Measurements from ENCODE around the gene WRAP53. TPM values are rescaled to one million over a fixed set of nuclear protein-coding genes. Genes with fewer than 3 reads are reported as not detected.

WRAP53 gene
- polyA plus RNA-seq, 1 experiment: 4.1 TPM

DNA sequence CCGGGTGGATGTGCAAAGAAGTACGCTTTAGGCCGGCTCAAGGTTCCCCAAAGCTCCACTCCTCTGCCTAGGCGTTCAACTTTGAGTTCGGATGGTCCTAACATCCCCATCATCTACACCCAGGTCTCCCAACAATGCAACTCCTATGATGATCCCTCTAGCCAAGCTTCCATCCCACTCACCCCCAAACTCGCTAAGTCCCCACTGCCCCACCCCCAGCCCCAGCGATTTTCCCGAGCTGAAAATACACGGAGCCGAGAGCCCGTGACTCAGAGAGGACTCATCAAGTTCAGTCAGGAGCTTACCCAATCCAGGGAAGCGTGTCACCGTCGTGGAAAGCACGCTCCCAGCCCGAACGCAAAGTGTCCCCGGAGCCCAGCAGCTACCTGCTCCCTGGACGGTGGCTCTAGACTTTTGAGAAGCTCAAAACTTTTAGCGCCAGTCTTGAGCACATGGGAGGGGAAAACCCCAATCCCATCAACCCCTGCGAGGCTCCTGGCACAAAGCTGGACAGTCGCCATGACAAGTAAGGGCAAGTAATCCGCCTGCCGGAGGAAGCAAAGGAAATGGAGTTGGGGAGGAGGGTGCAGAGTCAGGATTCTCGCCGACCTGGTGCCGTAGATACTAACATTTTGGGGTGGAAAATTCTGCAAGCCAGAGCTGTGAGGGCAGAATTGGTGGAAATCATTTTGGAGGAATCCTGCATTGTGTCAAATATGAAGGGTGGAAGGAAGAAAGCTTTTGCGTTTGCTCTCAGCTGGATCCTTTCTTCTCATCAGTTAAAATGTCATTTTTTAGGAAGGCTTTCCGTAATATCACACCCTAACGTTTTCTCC is 987 bp upstream of the WRAP53 start, which contains the start of gene TP53:
TP53 (minus strand) TSS at position 419 of the 836 bp plus-strand sequence. CDS start 10,896 bp downstream, outside the sequence.
- CTCF ChIA-PET: interaction anchor here (0.6 to 6.0 kb wide), 45 partner anchors 8 to 404 kb away, joined by 3 to 134 read pairs (median 5); partner anchors contain the start of genes ATP1B2, FXR2, MPDU1 and SAT2
- Histone ChIP-seq H3K27me3 (ENCODE audit: control insufficient read depth, insufficient read depth, low read length) (no peaks in the 10 kb centered on the region), H3K27ac (ENCODE audit: low read depth, low read length) (peak within 1 kb of the TSS; percentile 99), H3K4me3 (ENCODE audit: low read depth, low read length) (peak within 1 kb of the TSS; percentile 97), H3K9me3 (ENCODE audit: control insufficient read depth, insufficient read depth, low read length) (no peaks in the 10 kb centered on the region)
- TF ChIP-seq, protein P1, sequence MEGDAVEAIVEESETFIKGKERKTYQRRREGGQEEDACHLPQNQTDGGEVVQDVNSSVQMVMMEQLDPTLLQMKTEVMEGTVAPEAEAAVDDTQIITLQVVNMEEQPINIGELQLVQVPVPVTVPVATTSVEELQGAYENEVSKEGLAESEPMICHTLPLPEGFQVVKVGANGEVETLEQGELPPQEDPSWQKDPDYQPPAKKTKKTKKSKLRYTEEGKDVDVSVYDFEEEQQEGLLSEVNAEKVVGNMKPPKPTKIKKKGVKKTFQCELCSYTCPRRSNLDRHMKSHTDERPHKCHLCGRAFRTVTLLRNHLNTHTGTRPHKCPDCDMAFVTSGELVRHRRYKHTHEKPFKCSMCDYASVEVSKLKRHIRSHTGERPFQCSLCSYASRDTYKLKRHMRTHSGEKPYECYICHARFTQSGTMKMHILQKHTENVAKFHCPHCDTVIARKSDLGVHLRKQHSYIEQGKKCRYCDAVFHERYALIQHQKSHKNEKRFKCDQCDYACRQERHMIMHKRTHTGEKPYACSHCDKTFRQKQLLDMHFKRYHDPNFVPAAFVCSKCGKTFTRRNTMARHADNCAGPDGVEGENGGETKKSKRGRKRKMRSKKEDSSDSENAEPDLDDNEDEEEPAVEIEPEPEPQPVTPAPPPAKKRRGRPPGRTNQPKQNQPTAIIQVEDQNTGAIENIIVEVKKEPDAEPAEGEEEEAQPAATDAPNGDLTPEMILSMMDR (IDR thresholded peaks at IDR 0.05; ENCODE audit: low read depth, low read length): peak; percentile 19
- peak; percentile 77 for DNase-seq (ENCODE audit: low read depth, low spot score)
- POLR2A ChIA-PET: interaction anchor here (0.6 to 4.9 kb wide), 20 partner anchors 19 to 675 kb away, joined by 3 to 40 read pairs (median 4); partner anchors contain the start of genes ATP1B2, CD68, CTC1 and FXR2

DNA sequence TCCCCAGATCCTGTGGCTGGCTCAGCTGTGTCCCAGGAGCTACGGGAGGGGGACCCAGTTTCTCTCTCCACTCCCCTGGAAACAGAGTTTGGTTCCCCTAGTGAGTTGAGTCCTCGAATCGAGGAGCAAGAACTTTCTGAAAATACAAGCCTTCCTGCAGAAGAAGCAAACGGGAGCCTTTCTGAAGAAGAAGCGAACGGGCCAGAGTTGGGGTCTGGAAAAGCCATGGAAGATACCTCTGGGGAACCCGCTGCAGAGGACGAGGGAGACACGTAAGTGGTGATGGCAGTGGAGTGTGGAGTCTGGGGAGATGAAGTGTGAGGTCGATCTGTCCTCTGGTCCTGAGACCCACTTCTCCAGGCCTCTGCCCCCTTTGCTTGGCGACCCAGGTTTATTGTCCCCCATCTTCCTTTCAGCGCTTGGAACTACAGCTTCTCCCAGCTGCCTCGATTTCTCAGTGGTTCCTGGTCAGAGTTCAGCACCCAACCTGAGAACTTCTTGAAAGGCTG is 585 bp downstream of the WRAP53 start:
- no peak for DNase-seq (ENCODE audit: low read depth, low spot score)
- TF ChIP-seq, protein P1 (IDR thresholded peaks at IDR 0.05; ENCODE audit: low read depth, low read length): no peak
- H3K27me3 ChIP-seq (ENCODE audit: control insufficient read depth, insufficient read depth, low read length): no peaks in the 10 kb centered on the region
- ChIA-PET CTCF (interaction anchor here (0.6 to 6.0 kb wide), 22 partner anchors 10 to 302 kb away, joined by 3 to 134 read pairs (median 8); partner anchors contain the start of genes FXR2, SAT2, SHBG and SOX15), POLR2A (interaction anchor here (0.6 to 4.9 kb wide), 6 partner anchors 18 to 1173 kb away, joined by 3 to 40 read pairs (median 10); partner anchors contain the start of genes CD68 and SAT2)
- peak overlapping the region; percentile 65 for H3K27ac ChIP-seq (ENCODE audit: low read depth, low read length)
- H3K4me3 ChIP-seq (ENCODE audit: low read depth, low read length): peak overlapping the region; percentile 92
- H3K9me3 ChIP-seq (ENCODE audit: control insufficient read depth, insufficient read depth, low read length): no peaks in the 10 kb centered on the region

DNA sequence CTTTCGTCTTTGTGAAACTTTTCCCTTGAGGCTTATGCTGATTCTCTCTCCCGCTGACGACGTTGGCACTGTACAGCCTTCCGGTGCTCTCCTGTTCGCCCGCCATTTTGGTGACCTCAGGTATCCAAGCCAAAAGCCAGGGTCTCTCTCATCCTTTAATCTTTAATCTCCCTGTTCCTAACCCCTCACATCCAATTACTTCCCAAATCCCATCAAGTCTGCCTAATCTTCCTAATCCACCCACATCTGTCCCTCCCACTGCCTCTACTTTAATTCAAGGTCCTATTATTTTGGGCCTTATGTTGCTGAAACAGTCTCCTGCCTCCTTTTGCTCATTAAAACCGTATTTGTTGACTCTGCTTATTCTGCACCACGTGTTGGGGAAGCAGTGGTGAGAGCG is 7.3 kb downstream of the WRAP53 start:
- CTCF ChIA-PET: no interaction called here
- TF ChIP-seq, protein P1 (IDR thresholded peaks at IDR 0.05; ENCODE audit: low read depth, low read length): no peak
- no peaks in the 10 kb centered on the region for H3K27me3 ChIP-seq (ENCODE audit: control insufficient read depth, insufficient read depth, low read length)

DNA sequence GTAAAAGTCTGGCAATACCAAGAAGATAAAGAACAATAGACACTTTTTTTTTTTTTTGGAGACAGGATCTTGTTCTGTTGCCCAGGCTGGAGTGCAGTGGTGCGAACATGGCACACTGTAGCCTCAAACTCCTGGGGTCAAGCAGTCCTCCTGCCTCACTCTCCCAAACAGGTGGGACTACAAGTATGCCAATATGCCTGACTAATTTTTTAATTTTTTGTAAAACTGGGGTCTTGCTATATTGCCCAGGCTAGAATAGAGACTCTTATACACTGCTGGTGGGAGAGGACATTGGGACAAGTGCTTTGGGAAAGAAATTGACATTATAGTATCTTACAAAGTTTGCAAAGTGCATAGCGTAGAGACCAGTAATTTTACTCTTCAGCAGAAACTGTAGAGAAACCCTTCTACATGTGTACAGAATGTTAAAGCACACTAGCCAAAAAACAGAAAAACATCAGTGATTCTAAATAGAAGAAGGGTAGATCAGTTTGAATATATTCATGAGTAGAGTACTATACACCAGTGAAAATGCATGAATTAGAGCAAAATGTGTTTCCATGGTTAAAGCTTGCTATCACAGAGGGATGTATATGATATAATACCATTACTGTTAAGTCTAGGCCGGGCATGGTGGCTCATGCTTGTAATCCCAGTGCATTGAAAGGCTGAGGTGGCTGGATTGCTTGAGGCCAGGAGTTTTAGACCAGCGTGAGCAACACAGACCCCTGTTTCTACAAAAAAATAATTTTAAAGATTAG is 9.7 kb downstream of the WRAP53 start:
- no peak for DNase-seq (ENCODE audit: low read depth, low spot score)
- POLR2A ChIA-PET: no interaction called here
- no peak overlapping the region for H3K27ac ChIP-seq (ENCODE audit: low read depth, low read length)
- CTCF ChIA-PET: no interaction called here
- no peak overlapping the region for H3K4me3 ChIP-seq (ENCODE audit: low read depth, low read length)
- no peaks in the 10 kb centered on the region for H3K9me3 ChIP-seq (ENCODE audit: control insufficient read depth, insufficient read depth, low read length)
- TF ChIP-seq, protein P1 (IDR thresholded peaks at IDR 0.05; ENCODE audit: low read depth, low read length): no peak
- H3K27me3 ChIP-seq (ENCODE audit: control insufficient read depth, insufficient read depth, low read length): no peaks in the 10 kb centered on the region

More for the DNA sequence above, 7.3 kb downstream of the WRAP53 start:
- no peak for DNase-seq (ENCODE audit: low read depth, low spot score)
- Histone ChIP-seq H3K4me3 (ENCODE audit: low read depth, low read length) (no peak overlapping the region), H3K9me3 (ENCODE audit: control insufficient read depth, insufficient read depth, low read length) (no peaks in the 10 kb centered on the region), H3K27ac (ENCODE audit: low read depth, low read length) (no peak overlapping the region)
- POLR2A ChIA-PET: no interaction called here
